Gastroesophageal sphincter (tissue), 4 donors: ENCODE results near the gene LHX5. TPM values are rescaled to one million over a fixed set of nuclear protein-coding genes. Genes with fewer than 3 reads are reported as not detected.

Source experiments
- ATAC-seq: fragments of 150-250 bp; one replicate; pipeline ENCODE4 v1.9.1; 2016; ENCODE audit warnings: mild to moderate bottlenecking, moderate library complexity
- H3K27ac ChIP-seq, 4 donors: fragments of 200-600 bp; sonication (generic) in 3 of 4; 1 replicate in 3 of 4; 2 replicates in 1 of 4; pipeline ENCODE4 v1.5.1; 2016 to 2019
- H3K27me3 ChIP-seq: fragments of 200-600 bp; sonication (generic); one replicate; pipeline ENCODE4 v1.5.1; 2019
- H3K36me3 ChIP-seq, 2 donors: fragments of 200-600 bp; sonication (generic); one replicate each; pipeline ENCODE4 v1.5.1; 2019; ENCODE audit warnings: control low read depth in 1 of 2
- H3K4me1 ChIP-seq, 3 donors: fragments of 200-600 bp; sonication (generic); 1 replicate in 2 of 3; 2 replicates in 1 of 3; pipeline ENCODE4 v1.5.1; 2016 to 2019; ENCODE audit warnings: control low read depth in 2 of 3
- H3K4me3 ChIP-seq, 2 donors: fragments of 200-600 bp; sonication (generic); one replicate each; pipeline ENCODE4 v1.5.1; 2019; ENCODE audit warnings: mild to moderate bottlenecking in 1 of 2, moderate library complexity in 1 of 2
- H3K9me3 ChIP-seq, 3 donors: fragments of 200-600 bp; sonication (generic); one replicate each; pipeline ENCODE4 v1.5.1; 2017 to 2019; ENCODE audit warnings: control low read depth in 2 of 3
- CTCF ChIP-seq, 4 experiments: fragments of 200-600 bp in 2 of 4; fragments of 450-650 bp in 2 of 4; sonication (generic) in 1 of 4; IDR thresholded peaks; one replicate each; pipeline ENCODE4 v1.5.1; 2017 to 2019; ENCODE audit warnings: antibody characterized with exemption in 4 of 4, mild to moderate bottlenecking in 2 of 4, moderate library complexity in 2 of 4
- EP300 ChIP-seq: sonication (generic); formaldehyde crosslinking; IDR thresholded peaks from one replicate; pipeline ENCODE4 v1.6.1; 2017; ENCODE audit warnings: antibody characterized with exemption, mild to moderate bottlenecking
- POLR2A ChIP-seq, 2 donors: fragments of 450-650 bp; IDR thresholded peaks; one replicate each; pipeline ENCODE4 v1.6.1; 2017; ENCODE audit warnings: antibody characterized with exemption in 2 of 2, mild to moderate bottlenecking in 2 of 2, moderate library complexity in 1 of 2
- POLR2AphosphoS5 ChIP-seq: sonication (generic); formaldehyde crosslinking; IDR thresholded peaks from one replicate; pipeline ENCODE4 v1.6.1; 2017; ENCODE audit warnings: antibody characterized with exemption
- WGBS, 2 donors: methylation state at CpG; one replicate each; pipeline ENCODE4 v1.1.5; 2018; ENCODE audit warnings: low coverage in 1 of 2; 5-methylcytosine and 5-hydroxymethylcytosine counted together
- total RNA-seq, 4 donors: library from RNA; depleted of rRNA; stranded (reverse); fragments of >200 nt; gene quantifications; one replicate each; pipeline ENCODE4 v1.1.0, GENCODE V29; 2016

LHX5 gene
- total RNA-seq: not detected

- H3K9me3 ChIP-seq: no peaks in the 10 kb centered on the region
- no peak for ATAC-seq
- H3K36me3 ChIP-seq: no peaks in the 10 kb centered on the region
- peaks cover 0 to 31% (median 8%) of the 10 kb centered on the region in 3 donors for H3K4me1 ChIP-seq
- WGBS, 2 donors: 4 to 7% methylated on average over 7 to 9 of the region's 43 CpGs
- no peak within 1 kb of the TSS for H3K27ac ChIP-seq
- peaks cover 100% of the 10 kb centered on the region for H3K27me3 ChIP-seq
- TF ChIP-seq CTCF (IDR thresholded peaks at IDR 0.05) (no peak), EP300 (no peak), POLR2A (IDR thresholded peaks at IDR 0.05) (no peak), POLR2AphosphoS5 (no peak)
- no peak within 1 kb of the TSS for H3K4me3 ChIP-seq
Measured at GRCh38 chr12:113471619-113472171, at the start of gene LHX5. Gene LHX5 (minus strand): TSS chr12:113471871. CDS start chr12:113471498, 373 bp downstream.

DNA sequence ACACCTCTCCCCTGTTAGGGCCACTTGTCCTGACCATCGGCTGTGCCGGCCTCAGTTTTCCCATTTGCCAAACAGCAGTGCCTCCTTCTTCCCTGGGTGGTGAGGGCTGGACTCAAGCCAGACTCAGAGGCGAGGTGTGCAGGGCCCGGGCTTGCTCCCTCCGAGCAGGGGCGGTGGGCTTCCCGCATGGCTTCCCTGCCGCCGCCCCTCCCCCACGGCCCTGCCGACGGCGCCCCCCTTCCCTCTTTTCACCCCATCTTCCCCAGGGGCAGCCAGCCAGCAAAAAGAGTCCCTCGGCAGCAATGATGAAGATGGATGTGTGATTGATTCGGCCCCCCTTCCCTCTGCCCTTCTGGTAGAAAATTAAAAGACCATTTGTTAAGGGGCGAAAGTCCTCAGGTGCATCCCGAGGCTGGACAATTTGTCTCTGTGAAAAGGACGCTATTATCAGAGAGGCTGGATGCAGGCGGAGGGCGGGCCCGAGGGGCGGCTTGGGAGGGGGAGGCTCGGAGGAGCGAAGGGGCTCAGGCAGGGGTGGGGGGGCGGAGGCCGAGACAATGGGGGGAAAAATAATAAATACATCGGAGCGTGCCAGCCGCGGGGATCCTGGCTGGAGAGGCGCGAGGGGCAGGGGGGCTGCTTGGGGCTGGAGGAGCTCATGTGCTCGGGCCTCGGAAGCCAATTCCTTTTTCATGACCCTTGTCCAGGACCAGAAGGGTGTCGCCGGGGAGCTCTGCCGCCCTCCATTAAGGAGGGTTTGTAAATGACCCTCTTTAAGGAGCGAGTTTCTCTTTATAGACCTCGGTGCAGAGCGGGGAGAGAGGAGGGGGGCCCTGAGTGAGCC lies 48.0 kb upstream of the LHX5 start:
- H3K4me1 ChIP-seq: peaks cover 0 to 10% (median 0%) of the 10 kb centered on the region in 3 donors

DNA sequence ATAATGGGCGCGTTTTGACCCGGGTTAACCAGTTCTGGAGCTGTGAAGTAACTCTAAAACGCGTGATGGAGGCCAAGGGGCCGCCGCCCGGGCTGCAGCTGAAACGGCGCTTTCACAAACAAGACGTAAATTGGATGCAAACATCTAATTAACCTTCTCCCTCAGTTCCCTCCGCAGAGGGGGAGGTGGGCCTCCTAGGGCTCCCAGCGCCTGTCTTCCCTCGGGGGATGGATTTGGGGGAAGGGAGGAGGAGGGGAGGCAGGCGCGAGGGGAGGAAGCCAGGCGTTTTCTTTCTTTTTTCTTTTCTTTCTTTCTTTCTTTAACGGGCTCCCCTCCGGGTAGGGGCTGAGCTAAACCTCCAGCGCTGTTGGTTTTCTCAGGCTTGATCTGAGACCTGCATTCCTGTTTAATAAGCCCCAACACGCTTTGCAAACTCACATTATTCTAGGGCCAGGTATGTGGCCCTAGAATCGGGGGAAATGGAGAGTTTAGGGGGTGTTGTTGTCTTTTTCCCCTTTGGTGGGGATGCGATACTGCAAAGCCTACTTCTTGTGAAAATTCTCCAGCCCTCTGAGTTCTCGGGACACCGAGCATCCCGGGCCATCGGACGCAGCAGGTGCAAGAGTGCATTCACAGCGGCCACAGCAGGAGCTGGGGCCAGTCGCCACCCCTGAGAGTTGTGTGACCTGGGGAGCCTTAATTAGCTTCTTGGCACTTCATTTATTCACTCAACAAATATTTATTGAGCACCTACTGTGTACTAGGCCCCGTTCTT lies 43.6 kb upstream of the LHX5 start:
- no peak overlapping the region for H3K4me3 ChIP-seq
- no peaks in the 10 kb centered on the region for H3K36me3 ChIP-seq
- no peak overlapping the region for H3K27ac ChIP-seq
- no peak for ATAC-seq
- H3K27me3 ChIP-seq: peaks cover 99% of the 10 kb centered on the region
- peaks cover 0 to 10% (median 0%) of the 10 kb centered on the region in 3 donors for H3K4me1 ChIP-seq
- 0 to 5% methylated on average over 2 to 28 of the region's 31 CpGs for whole genome bisulfite sequencing, 2 donors
- TF ChIP-seq EP300 (no peak), POLR2A (IDR thresholded peaks at IDR 0.05) (no peak), POLR2AphosphoS5 (no peak), CTCF (IDR thresholded peaks at IDR 0.05) (no peak)
- H3K9me3 ChIP-seq: peaks cover 0 to 19% (median 0%) of the 10 kb centered on the region in 3 donors

More for the DNA sequence above, 48.0 kb upstream of the LHX5 start:
- Histone ChIP-seq H3K9me3 (peaks cover 0 to 15% (median 0%) of the 10 kb centered on the region in 3 donors), H3K27ac (no peak overlapping the region), H3K36me3 (no peaks in the 10 kb centered on the region), H3K27me3 (peaks cover 92% of the 10 kb centered on the region), H3K4me3 (no peak overlapping the region)
- TF ChIP-seq EP300 (no peak), CTCF (IDR thresholded peaks at IDR 0.05) (no peak), POLR2A (IDR thresholded peaks at IDR 0.05) (no peak), POLR2AphosphoS5 (no peak)
- no peak for ATAC-seq
- 0 to 4% methylated on average over 9 to 17 of the region's 40 CpGs for WGBS, 2 donors

DNA sequence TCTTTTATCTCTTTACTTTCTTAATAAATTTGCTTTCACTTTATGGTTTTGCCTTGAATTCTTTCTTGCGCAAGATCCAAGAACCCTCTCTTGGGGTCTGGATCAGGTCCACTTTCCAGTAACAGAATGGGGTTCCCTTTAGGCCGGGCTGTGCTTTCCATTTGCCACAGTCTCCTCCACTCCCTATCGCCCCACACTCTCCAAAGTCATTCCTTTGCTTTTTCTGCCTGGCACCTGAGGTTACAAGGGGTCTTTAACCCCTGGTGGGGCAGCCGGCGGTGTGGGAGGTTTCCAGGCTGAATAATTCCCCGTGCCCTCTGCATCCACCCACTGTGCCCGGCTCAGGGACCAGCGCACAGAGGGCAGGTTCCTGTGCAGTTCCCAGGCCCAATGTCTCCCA lies 42.9 kb upstream of the LHX5 start:
- ATAC-seq: no peak
- Histone ChIP-seq H3K36me3 (no peaks in the 10 kb centered on the region), H3K27ac (no peak overlapping the region), H3K4me1 (peaks cover 0 to 4% (median 0%) of the 10 kb centered on the region in 3 donors), H3K4me3 (no peak overlapping the region), H3K27me3 (peaks cover 99% of the 10 kb centered on the region), H3K9me3 (peaks cover 0 to 19% (median 0%) of the 10 kb centered on the region in 3 donors)
- TF ChIP-seq POLR2AphosphoS5: no peak
- no peak for TF ChIP-seq EP300
- TF ChIP-seq POLR2A (IDR thresholded peaks at IDR 0.05): no peak
- TF ChIP-seq CTCF (IDR thresholded peaks at IDR 0.05): no peak
- WGBS, 2 donors: 57 to 80% methylated on average over 1 to 3 of the region's 8 CpGs
